ENCODE data around the gene LAD1.

LAD1 gene

DNA sequence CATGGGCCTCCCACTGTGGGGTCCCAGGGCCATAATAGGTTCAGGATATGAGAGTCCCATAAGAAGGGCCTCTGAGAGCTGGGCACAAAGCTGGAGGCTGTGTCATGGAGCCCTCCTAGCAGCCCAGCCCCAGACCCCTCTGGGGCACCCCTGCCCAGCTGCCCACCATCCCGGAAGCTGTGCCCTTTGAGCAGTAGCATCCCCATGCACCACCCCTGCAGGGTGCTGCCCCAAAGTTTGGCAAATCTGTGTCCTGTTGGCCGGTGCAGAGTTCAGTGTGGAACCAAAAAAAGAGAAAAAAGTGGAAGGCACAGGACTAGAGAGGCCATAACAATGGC, 39.3 kb downstream of the LAD1 start:
- Histone ChIP-seq H3K27ac (ENCODE audit: low read depth in 2 of 2, low read length in 2 of 2) (no peak overlapping the region), H3K27me3 (ENCODE audit: control insufficient read depth in 2 of 2, insufficient read depth in 2 of 2, low read length in 2 of 2) (peaks cover 0 to 2% of the 10 kb centered on the region in 2 donors), H3K4me1 (ENCODE audit: control insufficient read depth in 2 of 2, insufficient read depth in 2 of 2, low read length in 2 of 2) (no peaks in the 10 kb centered on the region), H3K36me3 (ENCODE audit: control insufficient read depth in 2 of 2, insufficient read depth in 2 of 2, low read length in 2 of 2) (no peaks in the 10 kb centered on the region), H3K9me3 (ENCODE audit: control insufficient read depth in 2 of 2, low read length in 2 of 2) (no peaks in the 10 kb centered on the region), H3K9ac (ENCODE audit: low read depth in 1 of 2, low read length in 2 of 2) (no peak overlapping the region), H3K4me3 (ENCODE audit: low read length in 2 of 2) (no peak overlapping the region)

DNA sequence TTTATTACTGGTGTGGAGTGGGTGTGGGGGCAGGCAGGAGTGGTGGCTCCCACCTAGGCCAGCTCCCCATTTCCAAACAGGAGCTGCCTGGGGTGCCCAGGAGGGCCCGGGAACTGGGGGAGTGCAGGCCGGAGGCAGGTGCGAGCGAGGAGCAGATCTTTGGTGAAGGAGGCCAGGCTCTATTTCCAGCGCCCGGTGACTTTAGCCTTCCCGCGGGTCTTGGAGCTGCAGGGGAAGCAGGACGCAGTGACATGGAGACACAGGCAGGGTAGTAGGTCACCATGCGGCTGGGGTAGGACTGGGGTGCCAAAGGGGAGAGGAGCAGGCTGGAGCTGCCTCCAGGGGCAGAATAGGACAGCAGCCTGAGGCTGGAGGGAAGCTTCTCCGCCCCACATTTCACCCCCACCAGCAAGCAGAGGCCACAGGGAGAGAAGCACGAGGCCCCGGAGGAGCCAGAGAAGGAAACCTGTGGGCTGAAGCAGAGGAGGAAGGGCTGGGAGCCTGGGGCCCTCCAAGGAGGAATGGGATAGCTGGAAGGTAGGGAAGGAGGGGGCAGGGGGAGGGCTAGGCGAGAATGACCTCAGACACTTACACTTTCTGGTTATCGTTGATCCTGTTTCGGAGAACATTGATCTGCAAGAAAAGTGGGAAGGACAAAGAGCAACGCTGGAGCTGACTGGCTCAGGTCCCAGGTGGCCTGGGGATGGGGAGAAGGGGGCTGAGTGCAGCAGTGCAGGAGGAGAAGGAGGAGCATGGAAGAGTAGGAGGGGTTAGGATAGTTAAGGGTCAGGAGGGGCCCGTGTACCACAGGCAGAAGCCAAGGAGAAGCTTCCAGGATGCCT, 39.9 kb downstream of the LAD1 start:
- Histone ChIP-seq H3K9me3 (ENCODE audit: control insufficient read depth in 2 of 2, low read length in 2 of 2) (no peaks in the 10 kb centered on the region), H3K27me3 (ENCODE audit: control insufficient read depth in 2 of 2, insufficient read depth in 2 of 2, low read length in 2 of 2) (peaks cover 0 to 2% of the 10 kb centered on the region in 2 donors), H3K36me3 (ENCODE audit: control insufficient read depth in 2 of 2, insufficient read depth in 2 of 2, low read length in 2 of 2) (no peaks in the 10 kb centered on the region), H3K9ac (ENCODE audit: low read depth in 1 of 2, low read length in 2 of 2) (no peak overlapping the region), H3K27ac (ENCODE audit: low read depth in 2 of 2, low read length in 2 of 2) (no peak overlapping the region), H3K4me3 (ENCODE audit: low read length in 2 of 2) (no peak overlapping the region), H3K4me1 (ENCODE audit: control insufficient read depth in 2 of 2, insufficient read depth in 2 of 2, low read length in 2 of 2) (no peaks in the 10 kb centered on the region)

DNA sequence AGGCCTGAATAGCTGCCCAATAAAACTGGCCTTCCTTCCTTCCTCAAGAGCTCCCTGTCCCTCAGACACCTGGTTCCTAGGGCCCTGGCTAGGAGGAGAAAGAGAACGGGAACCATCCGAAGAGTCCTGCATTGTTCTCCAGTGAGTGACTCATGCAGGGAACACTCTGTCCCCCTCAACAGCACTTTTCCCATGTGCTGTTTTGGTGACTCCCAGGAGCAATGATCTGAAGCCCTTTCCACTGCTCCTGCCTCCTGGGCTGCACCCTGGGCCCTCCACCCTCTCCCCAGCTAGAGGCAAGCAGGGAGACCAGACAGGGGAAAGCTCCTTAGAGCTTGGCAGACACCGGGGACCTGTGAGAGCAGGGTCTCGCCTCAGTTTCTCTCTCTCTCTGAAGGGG, 40.5 kb downstream of the LAD1 start:
- H3K27ac ChIP-seq (ENCODE audit: low read depth in 2 of 2, low read length in 2 of 2): no peak overlapping the region

DNA sequence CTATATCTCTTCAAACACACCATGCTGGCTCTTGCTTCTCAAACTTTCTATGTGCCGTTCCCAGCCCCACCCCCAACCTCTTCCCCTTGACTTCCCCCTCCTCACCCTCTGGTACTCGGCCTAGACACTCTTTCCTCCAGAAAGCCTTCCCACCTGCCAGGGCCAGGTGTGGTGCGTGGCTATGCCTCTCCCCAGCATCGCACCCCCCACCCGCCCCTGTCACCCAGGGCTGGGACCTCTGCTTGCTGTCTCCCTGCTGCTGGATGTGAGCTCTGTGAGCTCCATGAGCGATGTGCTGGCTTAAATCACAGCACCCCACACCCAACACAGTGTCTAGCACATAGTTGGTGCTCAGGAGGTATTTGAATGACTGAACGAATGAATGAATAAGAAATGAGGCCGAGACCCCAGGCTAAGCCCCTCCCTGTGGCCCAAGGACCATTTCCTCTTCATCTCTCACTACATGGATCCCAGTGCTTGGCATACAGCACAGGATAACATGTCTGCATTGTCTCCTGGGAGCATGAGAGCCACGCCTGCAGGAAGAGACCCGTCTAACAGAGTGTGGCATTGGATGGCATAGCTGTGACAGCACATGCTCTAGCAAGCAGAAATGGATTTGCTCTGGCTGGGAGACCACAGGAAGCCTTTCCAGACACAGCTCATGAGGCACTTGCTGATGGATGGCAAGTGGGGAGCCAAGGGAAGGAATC, 41.3 kb downstream of the LAD1 start:
- Histone ChIP-seq H3K9me3 (ENCODE audit: control insufficient read depth in 2 of 2, low read length in 2 of 2) (no peaks in the 10 kb centered on the region), H3K27ac (ENCODE audit: low read depth in 2 of 2, low read length in 2 of 2) (no peak overlapping the region), H3K36me3 (ENCODE audit: control insufficient read depth in 2 of 2, insufficient read depth in 2 of 2, low read length in 2 of 2) (no peaks in the 10 kb centered on the region), H3K27me3 (ENCODE audit: control insufficient read depth in 2 of 2, insufficient read depth in 2 of 2, low read length in 2 of 2) (peaks cover 0 to 2% of the 10 kb centered on the region in 2 donors), H3K4me1 (ENCODE audit: control insufficient read depth in 2 of 2, insufficient read depth in 2 of 2, low read length in 2 of 2) (peaks cover 0 to 4% of the 10 kb centered on the region in 2 donors), H3K9ac (ENCODE audit: low read depth in 1 of 2, low read length in 2 of 2) (no peak overlapping the region), H3K4me3 (ENCODE audit: low read length in 2 of 2) (no peak overlapping the region)

More for the DNA sequence above, 40.5 kb downstream of the LAD1 start:
- Histone ChIP-seq H3K4me3 (ENCODE audit: low read length in 2 of 2) (no peak overlapping the region), H3K9me3 (ENCODE audit: control insufficient read depth in 2 of 2, low read length in 2 of 2) (no peaks in the 10 kb centered on the region), H3K4me1 (ENCODE audit: control insufficient read depth in 2 of 2, insufficient read depth in 2 of 2, low read length in 2 of 2) (no peaks in the 10 kb centered on the region), H3K27me3 (ENCODE audit: control insufficient read depth in 2 of 2, insufficient read depth in 2 of 2, low read length in 2 of 2) (peaks cover 0 to 2% of the 10 kb centered on the region in 2 donors), H3K9ac (ENCODE audit: low read depth in 1 of 2, low read length in 2 of 2) (no peak overlapping the region), H3K36me3 (ENCODE audit: control insufficient read depth in 2 of 2, insufficient read depth in 2 of 2, low read length in 2 of 2) (no peaks in the 10 kb centered on the region)

DNA sequence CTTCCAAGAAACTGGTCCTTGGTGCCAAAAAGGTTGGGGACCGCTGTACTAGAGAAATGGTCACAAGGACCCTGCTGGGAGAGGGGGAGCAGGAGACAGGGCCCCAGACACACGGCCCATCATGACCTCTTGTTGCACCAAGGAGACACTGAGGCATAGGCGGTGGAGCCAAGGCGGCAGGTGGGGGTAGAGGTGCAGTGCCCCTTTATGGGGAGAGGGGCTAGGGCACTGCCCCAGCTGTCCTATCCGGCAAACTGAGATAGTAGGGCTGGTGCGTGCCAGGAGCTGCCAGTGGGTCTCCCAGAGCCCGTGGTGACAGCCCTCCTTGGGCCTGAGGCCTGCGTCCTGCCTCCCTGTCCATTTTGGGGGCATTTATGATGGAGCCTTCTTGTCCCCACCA, 41.9 kb downstream of the LAD1 start:
- Histone ChIP-seq H3K36me3 (ENCODE audit: control insufficient read depth in 2 of 2, insufficient read depth in 2 of 2, low read length in 2 of 2) (no peaks in the 10 kb centered on the region), H3K9ac (ENCODE audit: low read depth in 1 of 2, low read length in 2 of 2) (no peak overlapping the region), H3K4me3 (ENCODE audit: low read length in 2 of 2) (no peak overlapping the region), H3K27ac (ENCODE audit: low read depth in 2 of 2, low read length in 2 of 2) (no peak overlapping the region), H3K9me3 (ENCODE audit: control insufficient read depth in 2 of 2, low read length in 2 of 2) (no peaks in the 10 kb centered on the region), H3K4me1 (ENCODE audit: control insufficient read depth in 2 of 2, insufficient read depth in 2 of 2, low read length in 2 of 2) (peaks cover 0 to 4% of the 10 kb centered on the region in 2 donors), H3K27me3 (ENCODE audit: control insufficient read depth in 2 of 2, insufficient read depth in 2 of 2, low read length in 2 of 2) (no peaks in the 10 kb centered on the region)

DNA sequence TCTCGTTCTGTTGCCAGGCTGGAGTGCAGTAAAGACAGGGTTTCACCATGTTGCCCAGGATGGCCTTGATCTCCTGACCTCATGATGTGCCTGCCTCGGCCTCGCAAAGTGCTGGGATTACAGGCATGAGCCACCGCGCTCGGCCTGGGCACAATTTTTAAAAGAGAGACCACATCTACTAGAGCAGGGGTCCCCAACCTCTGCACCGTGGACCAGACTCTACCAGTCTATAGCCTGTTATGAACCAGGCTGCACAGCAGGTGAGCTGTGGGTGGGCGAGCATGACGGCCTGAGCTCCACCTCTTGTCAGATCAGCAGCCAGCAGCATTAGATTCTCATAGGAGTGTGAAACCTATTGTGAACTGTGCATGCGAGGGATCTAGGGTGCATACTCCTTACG, 42.4 kb downstream of the LAD1 start:
- H3K9me3 ChIP-seq (ENCODE audit: control insufficient read depth in 2 of 2, low read length in 2 of 2): no peaks in the 10 kb centered on the region

DNA sequence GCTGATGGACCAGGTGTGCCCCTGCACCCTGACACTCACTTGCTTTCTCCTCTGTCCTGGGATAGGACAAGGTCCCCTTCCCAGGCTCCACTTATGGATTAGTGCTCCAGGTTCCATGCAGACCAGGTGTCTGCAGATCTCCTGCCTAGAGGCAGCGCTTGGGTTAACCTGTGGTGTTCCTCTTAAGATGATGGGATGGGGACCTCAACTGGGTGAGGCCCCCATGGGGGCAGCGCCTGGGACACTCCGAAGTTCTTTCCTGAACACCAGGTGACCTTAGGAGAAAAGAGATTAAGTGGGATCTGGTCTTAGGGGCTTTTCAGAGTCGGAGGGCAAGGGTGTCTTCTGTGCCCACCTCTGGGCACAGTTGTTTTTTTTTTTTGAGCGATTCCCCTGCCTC, 42.9 kb downstream of the LAD1 start:
- H3K4me3 ChIP-seq (ENCODE audit: low read length in 2 of 2): no peak overlapping the region
- H3K27me3 ChIP-seq (ENCODE audit: control insufficient read depth in 2 of 2, insufficient read depth in 2 of 2, low read length in 2 of 2): peaks cover 0 to 2% of the 10 kb centered on the region in 2 donors
- no peaks in the 10 kb centered on the region for H3K36me3 ChIP-seq (ENCODE audit: control insufficient read depth in 2 of 2, insufficient read depth in 2 of 2, low read length in 2 of 2)
- H3K4me1 ChIP-seq (ENCODE audit: control insufficient read depth in 2 of 2, insufficient read depth in 2 of 2, low read length in 2 of 2): peaks cover 0 to 4% of the 10 kb centered on the region in 2 donors
- H3K9ac ChIP-seq (ENCODE audit: low read depth in 1 of 2, low read length in 2 of 2): no peak overlapping the region
- no peaks in the 10 kb centered on the region for H3K9me3 ChIP-seq (ENCODE audit: control insufficient read depth in 2 of 2, low read length in 2 of 2)
- no peak overlapping the region for H3K27ac ChIP-seq (ENCODE audit: low read depth in 2 of 2, low read length in 2 of 2)

More for the DNA sequence above, 42.4 kb downstream of the LAD1 start:
- Histone ChIP-seq H3K27me3 (ENCODE audit: control insufficient read depth in 2 of 2, insufficient read depth in 2 of 2, low read length in 2 of 2) (no peaks in the 10 kb centered on the region), H3K36me3 (ENCODE audit: control insufficient read depth in 2 of 2, insufficient read depth in 2 of 2, low read length in 2 of 2) (no peaks in the 10 kb centered on the region), H3K4me1 (ENCODE audit: control insufficient read depth in 2 of 2, insufficient read depth in 2 of 2, low read length in 2 of 2) (peaks cover 0 to 4% of the 10 kb centered on the region in 2 donors), H3K27ac (ENCODE audit: low read depth in 2 of 2, low read length in 2 of 2) (no peak overlapping the region), H3K9ac (ENCODE audit: low read depth in 1 of 2, low read length in 2 of 2) (no peak overlapping the region), H3K4me3 (ENCODE audit: low read length in 2 of 2) (no peak overlapping the region)

DNA sequence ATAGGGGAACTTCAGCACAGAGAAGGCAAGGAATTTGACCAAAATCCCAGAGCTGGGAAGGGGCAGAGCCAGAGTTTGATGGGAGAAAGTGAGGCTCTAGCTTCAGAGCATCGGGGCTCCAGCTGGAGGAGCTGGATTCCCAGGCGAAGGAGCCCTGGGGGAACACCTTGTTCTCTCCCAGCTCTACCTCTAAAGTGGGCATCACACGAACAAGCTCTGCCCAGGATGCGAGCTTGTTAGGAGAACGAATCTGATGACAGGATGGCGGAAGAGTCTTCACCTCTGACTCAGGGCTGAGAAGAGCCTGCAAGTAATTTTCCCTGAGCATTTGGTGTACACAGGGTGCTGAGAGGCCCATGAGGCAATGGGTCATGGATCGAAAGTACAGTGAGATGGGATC, 43.7 kb downstream of the LAD1 start:
- peaks cover 0 to 8% of the 10 kb centered on the region in 2 donors for H3K27me3 ChIP-seq (ENCODE audit: control insufficient read depth in 2 of 2, insufficient read depth in 2 of 2, low read length in 2 of 2)
- no peaks in the 10 kb centered on the region for H3K9me3 ChIP-seq (ENCODE audit: control insufficient read depth in 2 of 2, low read length in 2 of 2)
- no peaks in the 10 kb centered on the region for H3K36me3 ChIP-seq (ENCODE audit: control insufficient read depth in 2 of 2, insufficient read depth in 2 of 2, low read length in 2 of 2)
- no peak overlapping the region for H3K9ac ChIP-seq (ENCODE audit: low read depth in 1 of 2, low read length in 2 of 2)
- H3K27ac ChIP-seq (ENCODE audit: low read depth in 2 of 2, low read length in 2 of 2): no peak overlapping the region
- H3K4me3 ChIP-seq (ENCODE audit: low read length in 2 of 2): no peak overlapping the region
- H3K4me1 ChIP-seq (ENCODE audit: control insufficient read depth in 2 of 2, insufficient read depth in 2 of 2, low read length in 2 of 2): peaks cover 0 to 4% of the 10 kb centered on the region in 2 donors

DNA sequence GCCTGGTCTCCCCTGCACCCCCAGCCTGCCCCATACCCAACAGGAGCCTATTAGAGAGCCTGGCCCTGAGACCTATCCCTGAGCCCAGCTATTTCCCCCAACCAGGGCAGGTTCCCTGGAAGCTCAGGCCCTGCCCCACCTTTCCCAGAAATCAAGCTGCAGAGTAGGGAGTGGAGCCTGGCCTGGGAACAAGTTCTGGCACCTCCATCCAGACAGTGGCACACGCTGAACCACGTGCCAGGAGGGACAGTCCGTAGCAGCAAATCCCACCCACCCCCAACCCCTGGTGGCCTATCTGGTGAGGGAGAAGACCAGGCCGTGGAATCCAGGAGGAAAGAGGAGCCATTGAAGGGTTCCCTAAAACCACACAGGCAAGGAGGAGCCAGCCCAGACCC, 44.2 kb downstream of the LAD1 start:
- no peaks in the 10 kb centered on the region for H3K36me3 ChIP-seq (ENCODE audit: control insufficient read depth in 2 of 2, insufficient read depth in 2 of 2, low read length in 2 of 2)
- H3K4me3 ChIP-seq (ENCODE audit: low read length in 2 of 2): no peak overlapping the region
- H3K27me3 ChIP-seq (ENCODE audit: control insufficient read depth in 2 of 2, insufficient read depth in 2 of 2, low read length in 2 of 2): peaks cover 0 to 8% of the 10 kb centered on the region in 2 donors
- H3K9me3 ChIP-seq (ENCODE audit: control insufficient read depth in 2 of 2, low read length in 2 of 2): no peaks in the 10 kb centered on the region
- H3K27ac ChIP-seq (ENCODE audit: low read depth in 2 of 2, low read length in 2 of 2): no peak overlapping the region
- H3K4me1 ChIP-seq (ENCODE audit: control insufficient read depth in 2 of 2, insufficient read depth in 2 of 2, low read length in 2 of 2): peaks cover 0 to 4% of the 10 kb centered on the region in 2 donors
- no peak overlapping the region for H3K9ac ChIP-seq (ENCODE audit: low read depth in 1 of 2, low read length in 2 of 2)

DNA sequence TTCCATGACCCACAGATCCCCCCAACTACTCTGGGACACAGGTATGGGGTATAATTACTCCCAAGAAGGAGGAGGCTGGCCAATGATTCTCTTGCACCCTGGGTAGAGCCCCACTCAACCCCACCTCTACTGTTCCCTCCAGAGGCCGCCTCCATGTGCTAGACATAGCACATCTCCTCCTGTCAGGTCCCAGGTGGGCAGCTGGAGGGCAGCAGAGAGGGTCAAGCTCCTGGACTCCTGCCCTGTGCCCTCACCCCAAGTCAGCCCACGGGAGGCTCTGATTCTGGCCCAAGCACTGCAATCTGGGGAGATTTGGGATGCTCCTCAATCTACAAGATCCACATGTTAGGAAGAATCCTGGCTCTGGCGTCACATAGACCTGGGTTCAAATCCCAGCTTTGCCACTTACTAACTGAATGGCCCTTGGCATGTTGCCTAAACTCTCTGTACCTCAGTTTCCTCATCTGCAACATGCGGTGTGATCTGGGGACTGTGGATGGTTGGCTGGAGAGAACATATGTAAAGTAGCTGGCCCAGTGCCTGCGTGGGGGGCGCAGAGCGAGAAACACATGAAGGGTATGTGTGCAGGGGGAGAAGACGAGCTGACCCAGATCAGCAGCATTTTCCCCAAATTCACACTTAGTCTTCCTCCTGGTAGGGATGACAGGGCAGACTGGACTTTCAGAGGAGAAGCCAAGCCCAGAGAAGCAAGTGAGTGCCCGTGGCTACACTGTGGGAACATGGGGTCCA, 44.8 kb downstream of the LAD1 start:
- no peaks in the 10 kb centered on the region for H3K9me3 ChIP-seq (ENCODE audit: control insufficient read depth in 2 of 2, low read length in 2 of 2)
- H3K4me3 ChIP-seq (ENCODE audit: low read length in 2 of 2): no peak overlapping the region
- H3K27ac ChIP-seq (ENCODE audit: low read depth in 2 of 2, low read length in 2 of 2): no peak overlapping the region
- no peaks in the 10 kb centered on the region for H3K36me3 ChIP-seq (ENCODE audit: control insufficient read depth in 2 of 2, insufficient read depth in 2 of 2, low read length in 2 of 2)
- H3K9ac ChIP-seq (ENCODE audit: low read depth in 1 of 2, low read length in 2 of 2): no peak overlapping the region
- peaks cover 0 to 8% of the 10 kb centered on the region in 2 donors for H3K27me3 ChIP-seq (ENCODE audit: control insufficient read depth in 2 of 2, insufficient read depth in 2 of 2, low read length in 2 of 2)
- peaks cover 0 to 4% of the 10 kb centered on the region in 2 donors for H3K4me1 ChIP-seq (ENCODE audit: control insufficient read depth in 2 of 2, insufficient read depth in 2 of 2, low read length in 2 of 2)
